GM21528 (cell line): Measurements from ENCODE around the gene RAB3IL1.
"Not testable (repeated sequence)": the region's sequence is repeated elsewhere in the genome, so short reads cannot be mapped to it uniquely, and the experiment has no call there.

Experiments used
- ATAC-seq: cut with Tn5 transposase; IDR thresholded peaks from one replicate; pipeline ENCODE4 v1.9.1; 2021; ENCODE audit warnings: mild to moderate bottlenecking, moderate library complexity; ENCODE audit not compliant: unreplicated experiment, low FRiP score

RAB3IL1 gene

DNA sequence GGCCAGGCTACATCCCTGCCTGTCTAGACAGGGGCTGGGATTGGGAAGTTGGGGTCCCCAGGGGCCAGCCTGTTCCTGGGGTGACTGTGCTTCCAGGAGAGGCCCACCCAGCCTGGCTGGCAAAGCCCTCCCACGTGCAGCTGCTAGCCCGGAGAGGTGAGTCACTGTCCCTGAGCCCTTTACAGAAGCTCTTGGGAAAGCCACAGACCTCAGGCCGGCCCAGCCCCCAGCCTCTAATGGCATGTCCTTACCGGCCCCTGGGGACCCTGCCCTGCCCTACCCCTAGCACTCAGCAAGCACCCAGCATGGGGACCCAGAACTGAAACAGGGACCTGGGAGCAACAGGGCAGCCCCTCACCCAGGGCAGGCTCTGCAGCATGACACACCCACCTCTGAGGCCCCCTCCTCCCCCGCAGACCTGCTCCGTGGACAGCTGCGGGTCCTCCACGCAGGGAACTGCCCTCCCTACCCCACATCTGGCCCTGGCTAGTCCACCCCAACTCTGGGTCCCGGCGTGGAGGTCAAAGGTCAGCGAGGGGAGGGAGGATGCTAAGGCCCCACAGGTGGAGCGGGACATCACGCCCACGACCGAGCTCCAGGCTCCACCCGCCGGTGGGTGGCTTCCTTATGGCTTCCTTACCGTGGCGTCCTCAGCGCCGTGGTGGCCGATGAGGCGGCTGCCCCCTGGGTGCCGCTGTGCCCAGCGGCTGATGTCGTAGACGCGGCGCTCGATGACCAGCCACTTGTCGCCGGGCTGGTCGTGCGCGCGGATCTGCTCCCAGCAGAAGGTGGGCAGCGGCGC, 26.6 kb downstream of the RAB3IL1 start:
- ATAC-seq, result peak; percentile 25

DNA sequence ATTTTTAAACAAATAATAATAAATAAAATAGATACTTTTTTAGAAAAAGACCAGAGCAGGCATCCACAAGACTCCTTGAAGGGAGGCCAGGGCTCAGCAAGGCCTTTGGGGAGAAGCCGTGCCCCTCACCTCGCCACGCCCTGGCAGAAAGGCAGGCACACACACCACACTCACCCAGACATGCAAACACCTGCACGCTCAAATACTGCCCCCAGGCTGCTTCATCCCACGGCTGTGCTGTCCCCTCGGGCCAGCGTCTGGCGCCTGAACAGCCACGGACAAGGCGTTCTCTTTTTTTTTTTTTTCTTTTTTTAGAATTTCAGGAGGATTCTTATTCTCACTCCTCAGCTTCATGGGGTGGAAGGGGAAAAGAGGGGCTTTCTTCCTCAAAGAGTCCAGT, 27.5 kb downstream of the RAB3IL1 start:
- ATAC-seq, result no peak

DNA sequence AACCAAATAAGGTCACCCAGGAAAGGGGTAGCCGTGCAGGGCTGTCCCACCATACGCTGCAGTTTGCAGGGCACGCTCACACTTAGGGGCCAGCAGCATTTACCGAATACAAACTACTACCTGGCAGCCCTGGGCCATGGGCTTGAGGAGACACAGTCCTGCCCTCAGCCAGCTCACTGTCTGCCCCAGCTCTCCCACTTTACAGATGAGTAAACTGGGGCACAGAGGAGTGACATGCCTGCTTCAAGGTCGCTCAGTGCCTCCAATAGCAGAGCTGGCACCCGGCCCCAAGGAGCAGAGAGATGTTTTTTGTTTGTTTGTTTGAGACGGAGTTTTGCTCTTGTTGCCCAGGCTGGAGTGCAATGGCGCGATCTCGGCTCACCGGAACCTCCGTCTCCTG, 28.8 kb downstream of the RAB3IL1 start:
- no peak for ATAC-seq

DNA sequence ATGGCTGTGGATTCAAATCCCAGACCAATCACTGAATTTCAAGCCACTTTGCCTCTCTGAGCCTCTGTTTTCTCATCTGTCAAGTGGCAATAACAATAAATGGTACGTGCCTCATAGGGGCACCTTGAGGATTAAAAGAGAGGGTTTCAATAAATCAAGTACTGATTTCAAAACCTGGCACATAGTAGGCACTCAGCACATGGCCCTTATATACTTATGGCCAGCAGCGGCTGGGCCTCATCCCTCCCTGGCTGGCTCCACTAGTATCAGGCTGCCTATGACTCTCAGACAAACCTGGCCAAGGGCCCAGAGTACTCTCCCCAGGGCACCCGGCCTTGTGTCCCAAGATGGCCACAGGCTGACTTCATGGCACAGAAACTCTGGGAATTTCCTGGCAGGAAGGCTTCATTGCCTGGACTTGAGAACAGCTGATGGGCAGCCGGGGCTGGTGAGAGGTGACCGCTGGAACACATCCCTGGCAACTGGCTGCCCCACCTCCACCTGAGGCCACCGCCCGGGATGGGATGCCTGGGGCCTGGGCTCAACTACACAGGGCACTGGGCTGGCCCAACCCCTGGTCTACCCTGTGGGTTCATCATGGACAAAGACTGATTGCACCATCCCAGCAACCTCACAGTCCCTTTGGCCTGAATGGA, 29.4 kb downstream of the RAB3IL1 start:
- no peak for ATAC-seq

DNA sequence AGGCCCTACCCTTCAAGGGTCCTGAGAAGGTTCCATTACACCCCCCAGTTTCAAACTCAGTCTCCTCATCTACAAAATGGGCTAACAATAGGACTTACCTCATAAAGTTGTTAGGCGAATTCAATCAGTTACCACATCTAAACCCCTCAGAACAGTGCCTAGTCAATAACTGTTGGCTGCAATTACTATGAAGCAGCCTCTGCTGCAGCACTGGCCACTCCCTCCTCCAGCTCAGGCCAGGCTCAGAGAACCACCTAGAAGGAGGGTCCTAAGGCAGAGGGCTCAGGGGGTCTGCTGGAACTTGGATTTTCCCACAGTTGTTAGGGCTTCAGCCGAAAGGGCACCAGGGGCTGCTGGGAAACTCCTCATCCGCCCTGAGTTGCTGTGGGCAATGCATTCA, 30.7 kb downstream of the RAB3IL1 start:
- no peak for ATAC-seq

DNA sequence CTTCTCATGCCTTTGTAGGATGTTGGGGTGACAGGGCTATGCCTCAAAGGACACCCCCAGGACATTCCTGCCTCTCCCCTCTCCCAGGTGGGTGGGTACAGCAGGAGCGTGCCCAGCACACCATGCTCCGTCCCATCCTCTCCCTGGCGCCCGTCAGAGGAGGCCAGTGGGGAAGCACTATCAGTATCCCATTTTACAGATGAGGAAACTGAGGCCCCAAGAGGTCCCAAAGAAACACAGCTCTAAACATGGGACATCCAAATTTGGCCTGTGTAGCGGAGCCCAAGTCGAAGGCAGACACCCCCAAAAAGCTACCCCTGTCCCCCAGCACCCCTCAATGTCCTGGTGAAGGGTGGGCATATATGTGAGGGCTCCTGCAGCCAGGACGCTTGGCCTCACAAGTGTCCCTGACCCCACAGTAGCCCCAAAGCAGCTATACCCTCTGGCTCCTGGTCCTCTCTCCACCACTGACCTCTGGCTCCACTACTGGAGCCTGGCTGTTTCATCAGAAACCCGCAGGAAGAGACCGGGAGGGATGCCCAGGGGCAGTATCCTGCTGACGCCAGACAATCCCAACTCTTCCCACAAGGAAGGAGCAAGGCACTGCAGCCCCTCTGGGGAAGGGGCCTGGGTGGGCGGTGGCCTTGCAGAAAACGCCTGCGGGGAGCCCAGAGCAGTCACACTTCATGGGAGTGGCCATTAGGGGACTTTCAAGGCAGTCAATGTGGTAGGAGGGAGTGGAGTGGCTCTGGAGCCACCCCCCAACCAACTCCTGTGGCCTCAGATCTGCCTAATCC, 31.4 kb downstream of the RAB3IL1 start:
- no peak for ATAC-seq

DNA sequence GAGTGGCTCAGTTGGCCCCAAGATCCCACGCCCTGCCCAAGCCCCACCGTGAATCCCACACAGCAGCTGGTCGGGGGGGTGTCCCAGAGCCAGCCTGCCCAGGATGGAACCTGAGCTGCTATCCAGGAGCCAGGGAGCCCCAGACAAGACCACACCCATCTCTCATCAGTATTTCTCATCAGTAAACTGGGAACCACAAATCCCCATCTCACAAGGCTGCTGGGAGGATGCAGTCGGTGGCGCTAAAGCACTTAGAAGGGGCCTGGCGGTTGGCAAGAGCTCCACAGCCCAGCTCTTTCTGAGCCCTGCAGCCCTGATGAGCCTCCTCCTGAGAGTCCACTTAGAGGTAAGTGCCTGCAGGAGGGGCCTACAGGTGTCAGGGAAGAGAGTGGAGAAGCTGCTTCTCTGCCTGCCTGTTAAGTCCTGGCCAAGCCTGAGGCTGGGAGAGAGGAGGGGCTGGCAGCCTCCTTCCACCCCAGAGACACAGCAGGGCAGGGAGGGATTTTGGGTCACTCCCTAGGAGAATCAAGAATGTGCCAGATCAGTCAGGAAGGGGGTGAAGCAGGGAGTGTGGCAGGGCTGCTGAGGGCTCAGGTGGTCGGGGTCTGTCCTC, 32.1 kb downstream of the RAB3IL1 start:
- ATAC-seq, result no peak

DNA sequence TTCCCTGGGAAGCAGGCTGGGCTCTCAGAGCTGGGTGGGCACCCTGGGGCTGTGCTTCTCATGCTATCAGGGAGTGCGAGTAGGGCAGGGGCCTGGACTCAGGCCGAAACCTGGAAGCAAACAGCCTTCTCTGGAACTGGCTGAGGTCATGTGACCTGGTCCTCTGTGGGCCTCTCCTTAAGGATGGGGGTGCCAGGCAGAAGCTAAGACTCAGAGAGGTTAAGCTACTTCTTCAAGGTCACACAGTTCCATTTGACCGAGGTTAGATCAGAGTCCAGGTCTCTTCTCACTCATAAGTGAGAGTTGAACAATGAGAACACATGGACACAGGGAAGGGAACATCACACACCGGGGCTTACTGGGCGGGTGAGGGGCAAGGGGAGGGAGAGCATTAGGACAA, 33.4 kb downstream of the RAB3IL1 start:
- ATAC-seq, result no peak

DNA sequence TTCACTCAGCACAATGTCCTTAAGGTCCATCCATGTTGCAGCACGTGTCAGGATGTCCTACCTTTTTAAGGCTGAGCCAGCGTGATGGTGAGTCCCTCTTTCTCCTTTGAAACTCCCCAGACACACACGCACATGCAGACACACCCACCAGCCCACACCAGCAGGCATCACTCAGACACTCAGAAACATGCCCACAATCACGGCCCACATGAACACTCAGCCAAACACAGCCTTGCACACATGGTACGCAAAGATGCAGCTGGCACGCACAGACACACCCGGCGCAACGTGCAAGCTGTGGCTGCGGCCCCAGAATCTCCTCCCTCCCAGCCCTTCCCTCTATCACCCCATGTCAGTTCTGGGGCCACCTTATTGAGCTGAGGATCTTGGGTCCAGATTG, 34.0 kb downstream of the RAB3IL1 start:
- no peak for ATAC-seq

DNA sequence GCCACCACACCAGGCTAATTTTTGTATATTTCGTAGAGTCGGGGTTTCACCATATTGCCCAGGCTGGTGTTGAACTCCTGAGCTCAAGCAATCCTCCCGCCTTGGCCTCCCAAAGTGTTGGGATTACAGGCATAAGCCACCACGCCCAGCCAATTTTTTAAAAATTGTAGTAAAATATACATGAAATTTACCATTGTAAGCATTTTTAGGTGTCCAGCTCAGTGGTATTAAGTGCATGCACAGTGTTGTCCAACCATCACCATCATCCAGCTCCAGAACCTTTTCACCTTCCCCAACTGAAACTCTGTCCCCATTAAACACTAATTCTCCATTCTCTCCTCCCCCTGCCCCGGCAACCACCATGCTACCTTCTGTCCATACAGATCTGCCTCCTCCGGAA, 34.5 kb downstream of the RAB3IL1 start:
- no peak for ATAC-seq

DNA sequence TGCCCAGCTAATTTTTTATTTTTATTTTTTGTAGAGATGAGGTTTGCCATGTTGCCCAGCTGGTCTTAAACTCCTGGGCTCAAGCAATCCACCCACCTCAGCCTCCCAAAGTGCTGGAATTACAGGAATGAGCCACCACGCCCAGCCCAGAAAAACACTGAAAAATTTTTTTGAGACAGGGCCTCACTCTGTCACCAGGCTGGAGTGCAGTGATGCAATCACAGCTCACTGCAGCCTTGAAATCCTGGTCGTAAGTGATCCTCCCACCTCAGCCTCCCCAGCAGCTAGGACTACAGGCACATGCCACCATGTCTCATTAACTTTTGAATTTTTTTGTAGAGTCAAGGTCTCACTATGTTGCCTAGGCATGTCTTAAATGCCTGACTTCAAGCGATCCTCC, 35.1 kb downstream of the RAB3IL1 start:
- ATAC-seq, result not testable (repeated sequence)

DNA sequence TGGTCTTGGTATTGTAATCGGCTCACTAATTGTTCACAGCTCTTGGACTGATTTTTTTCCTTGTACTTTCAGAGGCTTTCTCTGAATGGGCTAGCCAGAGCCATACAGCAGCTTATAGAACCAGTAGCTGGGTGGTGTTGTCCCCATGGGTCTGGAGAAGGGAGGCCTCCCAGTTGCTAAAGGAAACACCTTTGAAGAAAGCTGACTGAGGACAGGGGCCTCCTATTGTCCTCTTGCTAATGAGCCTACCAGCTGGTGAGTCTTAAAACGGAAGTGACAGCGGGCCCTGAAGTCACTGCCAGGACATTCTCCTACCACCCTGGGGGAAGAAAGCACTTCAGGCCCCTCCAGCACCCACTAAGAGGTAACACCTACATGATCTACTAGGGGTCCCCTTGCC, 36.0 kb downstream of the RAB3IL1 start:
- ATAC-seq, result no peak

DNA sequence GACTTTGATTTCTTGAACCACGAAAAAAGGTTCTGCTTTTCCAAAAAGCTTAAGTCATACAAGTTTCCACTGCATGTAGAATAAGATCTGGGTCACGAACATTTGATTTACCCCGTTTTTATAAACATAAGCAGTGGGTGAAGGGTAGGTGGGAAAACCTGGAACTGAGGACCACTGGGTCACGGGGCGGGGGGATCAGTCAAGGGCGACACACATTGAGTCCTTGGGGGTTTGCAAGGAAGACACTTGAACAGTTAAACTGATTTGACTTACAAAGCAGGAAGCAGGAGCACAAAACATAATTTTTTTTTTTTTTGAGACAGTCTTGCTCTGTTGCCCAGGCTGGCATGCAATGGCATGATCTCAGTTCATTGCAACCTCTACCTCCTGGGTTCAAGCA, 36.9 kb downstream of the RAB3IL1 start:
- no peak for ATAC-seq

DNA sequence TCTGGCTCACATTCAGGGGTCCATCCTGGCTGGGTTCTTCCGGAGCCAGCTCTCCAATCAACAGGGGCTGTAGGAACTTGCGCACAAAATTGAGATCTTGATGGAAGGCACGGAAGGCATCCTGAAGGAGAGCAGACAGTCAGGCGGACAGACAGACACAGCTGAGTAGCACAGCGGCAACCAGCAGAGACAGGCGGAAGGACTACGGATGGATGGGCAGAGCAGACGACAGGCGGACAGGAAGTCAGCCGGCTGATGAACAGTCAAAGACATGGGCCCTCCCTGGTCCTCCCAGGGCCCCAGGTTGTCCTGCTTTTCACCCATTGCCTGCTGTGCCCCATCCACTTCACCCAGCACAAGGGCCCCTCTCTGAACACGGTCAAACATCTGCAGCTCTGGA, 37.3 kb downstream of the RAB3IL1 start:
- ATAC-seq, result no peak

DNA sequence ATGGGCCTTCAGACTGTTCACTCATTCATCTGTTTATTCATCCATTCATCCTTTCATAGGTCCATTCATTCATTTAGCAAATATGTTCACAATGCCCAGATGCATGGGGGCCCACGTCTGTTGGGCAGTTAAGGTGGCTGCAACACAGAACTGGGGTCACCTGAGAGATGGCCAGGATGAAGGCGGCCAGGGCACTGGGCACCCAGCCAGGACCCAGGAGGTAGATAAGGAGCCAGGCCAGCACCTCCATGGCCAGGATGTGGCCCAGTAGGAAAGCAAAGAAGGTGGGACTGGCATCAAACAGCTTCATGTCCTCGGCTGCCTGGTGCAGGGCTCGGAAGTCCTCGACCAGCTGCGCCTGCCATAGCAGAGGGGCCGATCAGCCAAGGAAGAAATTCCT, 38.2 kb downstream of the RAB3IL1 start:
- no peak for ATAC-seq

DNA sequence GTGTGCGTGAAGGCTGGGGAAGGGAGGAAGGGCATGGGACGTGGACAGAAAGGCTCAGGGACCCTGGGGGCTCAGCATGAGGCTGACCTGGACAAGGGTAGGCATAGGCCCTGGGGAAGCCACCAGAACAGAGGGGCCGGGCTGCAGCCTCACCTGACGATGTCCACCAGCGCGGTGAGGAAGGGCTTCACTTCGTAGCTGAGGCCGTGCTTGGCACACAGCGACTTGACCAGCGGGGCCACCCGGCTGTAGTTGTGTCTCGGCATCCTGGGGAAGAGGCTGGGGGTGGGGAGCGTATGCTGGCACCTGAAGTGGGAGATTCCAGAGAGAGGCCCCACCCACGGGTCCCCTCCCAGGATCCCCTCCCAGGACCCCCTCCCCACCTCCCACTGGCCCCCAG, 41.7 kb downstream of the RAB3IL1 start:
- ATAC-seq, result no peak

DNA sequence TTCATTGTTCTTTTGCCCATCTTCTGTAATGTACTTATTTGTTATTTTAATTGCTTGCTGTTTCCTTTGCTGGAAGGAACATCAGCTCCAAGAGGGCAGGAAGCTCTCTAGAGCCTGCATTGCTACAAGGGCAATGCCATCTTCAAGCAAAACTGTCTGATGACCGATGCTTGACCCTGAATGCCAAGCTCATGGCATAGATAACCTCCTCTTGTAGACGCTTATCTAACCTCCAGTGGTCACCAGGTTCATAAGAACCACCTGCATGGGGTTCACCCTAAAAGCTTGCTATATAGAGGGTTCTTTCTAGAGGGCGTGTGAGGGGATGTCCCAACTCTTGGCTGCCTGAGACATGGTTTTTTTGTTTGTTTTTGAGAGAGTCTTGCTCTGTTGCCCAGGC, 42.5 kb downstream of the RAB3IL1 start:
- no peak for ATAC-seq

DNA sequence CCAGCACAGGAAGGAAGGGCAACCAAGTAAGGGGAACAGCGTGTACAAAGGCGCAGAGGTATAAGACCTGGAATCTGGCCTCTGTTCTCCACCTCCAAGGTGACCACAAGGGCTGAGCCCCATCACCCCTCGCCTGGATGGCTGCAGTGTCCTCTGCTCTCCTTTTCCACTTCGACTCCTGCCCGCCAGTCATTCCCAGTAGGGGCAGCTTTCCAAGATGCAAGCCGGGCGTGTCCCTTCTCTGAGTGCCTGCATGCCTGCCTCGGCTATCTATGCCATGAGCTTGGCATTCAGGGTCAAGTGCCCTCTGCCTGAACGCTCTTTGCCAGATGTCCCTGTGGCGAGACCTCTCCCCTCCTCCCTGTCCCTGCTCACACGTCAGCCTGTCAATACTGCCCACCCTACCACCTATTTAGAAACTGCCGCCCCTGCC, 43.0 kb downstream of the RAB3IL1 start:
- no peak for ATAC-seq

DNA sequence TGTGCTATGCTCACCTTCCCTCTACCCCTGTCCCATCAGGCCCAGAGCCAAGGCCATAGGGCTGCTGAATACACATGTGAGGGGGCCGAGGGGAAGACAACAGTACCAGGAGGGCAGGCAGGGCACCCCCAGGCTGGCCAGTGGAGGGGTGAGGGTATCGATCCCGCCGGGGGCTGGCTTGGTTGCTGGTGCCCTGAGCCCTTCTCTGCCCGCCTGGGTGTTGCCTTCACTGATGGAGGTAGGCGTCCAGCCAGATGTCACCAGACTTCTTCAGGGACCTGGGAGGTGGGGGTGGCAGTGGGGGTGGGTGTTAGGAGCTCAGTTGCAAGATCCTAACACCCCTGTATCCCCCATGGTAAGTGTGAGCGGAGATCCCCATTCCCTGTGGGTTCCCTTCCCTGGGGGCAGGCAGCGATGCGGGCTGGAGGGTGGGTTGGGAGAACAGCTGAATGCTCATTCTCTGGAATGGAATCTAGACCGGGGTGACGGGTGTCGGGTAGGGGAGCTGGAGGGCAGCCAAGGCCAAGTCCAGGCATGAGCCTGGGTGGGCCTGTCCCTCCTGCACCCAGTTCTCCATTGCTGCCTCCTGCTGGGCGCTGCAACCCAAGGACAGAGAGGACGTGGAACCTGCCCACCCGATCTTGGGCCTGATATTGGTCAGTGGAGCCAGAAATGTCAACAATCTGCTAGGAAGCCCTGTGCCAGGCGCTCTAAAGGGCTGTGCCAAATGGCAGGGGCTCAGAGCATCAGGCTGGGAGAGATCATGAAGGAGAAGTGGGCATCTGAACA, 43.6 kb downstream of the RAB3IL1 start:
- no peak for ATAC-seq

DNA sequence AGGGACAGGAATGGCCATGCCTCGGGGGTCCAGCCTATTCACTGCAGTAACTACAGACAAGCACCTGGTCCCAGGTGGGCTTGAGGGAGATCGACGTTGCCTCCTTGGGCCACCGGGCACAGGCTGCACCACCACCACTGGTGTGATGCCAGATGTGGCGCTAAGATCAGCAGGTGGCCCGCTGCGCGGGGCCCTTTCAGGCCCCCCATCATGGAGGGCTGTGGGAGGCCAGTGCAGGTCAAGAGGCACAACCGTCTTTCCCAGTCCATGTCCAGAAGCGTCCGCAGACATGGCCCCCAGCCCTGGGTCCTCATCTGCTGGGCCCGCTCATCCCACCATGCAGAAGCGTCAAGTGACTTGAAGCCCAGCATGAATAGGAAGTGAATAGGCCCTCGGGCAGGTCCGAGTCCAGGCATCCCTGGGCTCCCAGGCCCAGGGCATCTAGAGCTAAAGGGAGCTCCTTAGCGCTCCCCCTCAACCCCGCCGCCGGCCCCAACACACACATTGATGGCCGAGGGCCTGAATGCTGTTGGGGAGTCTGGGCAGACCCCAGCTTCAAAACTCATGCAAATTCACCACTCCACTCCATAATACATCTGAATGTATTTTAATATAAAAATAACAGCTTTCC, 44.3 kb downstream of the RAB3IL1 start:
- no peak for ATAC-seq
